Measurements from ENCODE around the gene OSBPL6.

DNA sequence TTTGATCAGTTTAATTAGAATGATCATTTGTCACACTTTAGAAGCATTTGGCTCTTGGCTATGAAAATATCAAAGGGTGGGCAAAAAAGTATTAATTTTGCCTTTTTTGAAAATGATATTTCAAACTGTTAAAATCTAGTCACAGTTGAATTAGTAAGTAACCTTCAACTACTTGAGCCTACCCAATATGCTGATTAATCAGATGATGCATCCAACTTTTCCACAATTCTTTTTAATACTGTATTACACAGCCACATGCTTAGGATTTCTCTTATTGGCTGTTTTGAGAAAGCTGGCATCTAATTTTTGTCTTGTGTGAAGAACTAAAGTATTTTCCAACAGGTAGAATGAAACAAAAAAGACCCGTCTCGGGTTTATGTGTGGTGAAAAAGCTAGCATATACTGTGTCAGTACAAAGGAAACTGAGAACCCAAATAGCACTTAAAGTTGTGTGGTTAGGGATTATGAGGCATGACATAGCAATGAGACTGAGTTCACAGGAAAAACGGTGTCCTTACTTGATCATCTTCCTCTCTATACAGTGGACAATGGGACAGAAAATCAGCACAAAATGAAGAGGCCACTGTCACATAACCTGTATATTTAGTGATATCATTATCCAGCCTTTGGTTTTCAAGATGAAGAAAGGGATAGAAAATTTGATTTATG lies 11.7 kb downstream of the OSBPL6 start:
- TF ChIP-seq, protein P1, sequence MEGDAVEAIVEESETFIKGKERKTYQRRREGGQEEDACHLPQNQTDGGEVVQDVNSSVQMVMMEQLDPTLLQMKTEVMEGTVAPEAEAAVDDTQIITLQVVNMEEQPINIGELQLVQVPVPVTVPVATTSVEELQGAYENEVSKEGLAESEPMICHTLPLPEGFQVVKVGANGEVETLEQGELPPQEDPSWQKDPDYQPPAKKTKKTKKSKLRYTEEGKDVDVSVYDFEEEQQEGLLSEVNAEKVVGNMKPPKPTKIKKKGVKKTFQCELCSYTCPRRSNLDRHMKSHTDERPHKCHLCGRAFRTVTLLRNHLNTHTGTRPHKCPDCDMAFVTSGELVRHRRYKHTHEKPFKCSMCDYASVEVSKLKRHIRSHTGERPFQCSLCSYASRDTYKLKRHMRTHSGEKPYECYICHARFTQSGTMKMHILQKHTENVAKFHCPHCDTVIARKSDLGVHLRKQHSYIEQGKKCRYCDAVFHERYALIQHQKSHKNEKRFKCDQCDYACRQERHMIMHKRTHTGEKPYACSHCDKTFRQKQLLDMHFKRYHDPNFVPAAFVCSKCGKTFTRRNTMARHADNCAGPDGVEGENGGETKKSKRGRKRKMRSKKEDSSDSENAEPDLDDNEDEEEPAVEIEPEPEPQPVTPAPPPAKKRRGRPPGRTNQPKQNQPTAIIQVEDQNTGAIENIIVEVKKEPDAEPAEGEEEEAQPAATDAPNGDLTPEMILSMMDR (IDR thresholded peaks at IDR 0.05; ENCODE audit: low read depth, low read length), result no peak
- TF ChIP-seq, protein P2, sequence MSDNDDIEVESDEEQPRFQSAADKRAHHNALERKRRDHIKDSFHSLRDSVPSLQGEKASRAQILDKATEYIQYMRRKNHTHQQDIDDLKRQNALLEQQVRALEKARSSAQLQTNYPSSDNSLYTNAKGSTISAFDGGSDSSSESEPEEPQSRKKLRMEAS (IDR thresholded peaks at IDR 0.05; ENCODE audit: low read depth, low read length), result no peak

All from NB4 (cell line).